ENCODE results near the gene FNDC3A.
"Not testable (repeated sequence)": the region's sequence is repeated elsewhere in the genome, so short reads cannot be mapped to it uniquely, and the experiment has no call there.

The FNDC3A gene

GRCh38 chr13:49062297-49062896, 86.7 kb downstream of the FNDC3A start:
- no peaks in the 10 kb centered on the region for H3K9me3 ChIP-seq (ENCODE audit: severe bottlenecking)
- no peak for DNase-seq (ENCODE audit: low spot score)

GRCh38 chr13:49063011-49063410, 87.3 kb downstream of the FNDC3A start:
- no peaks in the 10 kb centered on the region for H3K36me3 ChIP-seq (ENCODE audit: low read depth)
- H3K27me3 ChIP-seq (ENCODE audit: insufficient read depth, poor library complexity, severe bottlenecking) = no peaks in the 10 kb centered on the region
- no peak for TF ChIP-seq CTCF (IDR thresholded peaks at IDR 0.05; ENCODE audit: poor library complexity, severe bottlenecking)
- no peak overlapping the region for H3K4me3 ChIP-seq (ENCODE audit: severe bottlenecking)
- DNase-seq (ENCODE audit: low spot score) (no peak), ATAC-seq (ENCODE audit: low read depth) (no peak)
- H3K27ac ChIP-seq (ENCODE audit: poor library complexity, severe bottlenecking) = peak overlapping the region; percentile 77
- no peaks in the 10 kb centered on the region for H3K9me3 ChIP-seq (ENCODE audit: severe bottlenecking)
- peaks cover 27% of the 10 kb centered on the region for H3K4me1 ChIP-seq (ENCODE audit: insufficient read depth, poor library complexity, severe bottlenecking)

More at GRCh38 chr13:49062297-49062896, 86.7 kb downstream of the FNDC3A start:
- no peaks in the 10 kb centered on the region for H3K27me3 ChIP-seq (ENCODE audit: insufficient read depth, poor library complexity, severe bottlenecking)
- TF ChIP-seq CTCF (IDR thresholded peaks at IDR 0.05; ENCODE audit: poor library complexity, severe bottlenecking) = no peak
- peak; percentile 20; the same call in 2 of the 3 replicates for ATAC-seq (ENCODE audit: low read depth)
- peak overlapping the region; percentile 77 for H3K27ac ChIP-seq (ENCODE audit: poor library complexity, severe bottlenecking)
- peaks cover 27% of the 10 kb centered on the region for H3K4me1 ChIP-seq (ENCODE audit: insufficient read depth, poor library complexity, severe bottlenecking)
- H3K4me3 ChIP-seq (ENCODE audit: severe bottlenecking) = no peak overlapping the region
- H3K36me3 ChIP-seq (ENCODE audit: low read depth) = no peaks in the 10 kb centered on the region

- H3K9me3 ChIP-seq (ENCODE audit: severe bottlenecking) = no peaks in the 10 kb centered on the region
- H3K4me3 ChIP-seq (ENCODE audit: severe bottlenecking) = no peak overlapping the region
- H3K4me1 ChIP-seq (ENCODE audit: insufficient read depth, poor library complexity, severe bottlenecking) = peaks cover 27% of the 10 kb centered on the region
- DNase-seq (ENCODE audit: low spot score) = no peak
- peak overlapping the region; percentile 77 for H3K27ac ChIP-seq (ENCODE audit: poor library complexity, severe bottlenecking)
- H3K27me3 ChIP-seq (ENCODE audit: insufficient read depth, poor library complexity, severe bottlenecking) = no peaks in the 10 kb centered on the region
- no peak for TF ChIP-seq CTCF (IDR thresholded peaks at IDR 0.05; ENCODE audit: poor library complexity, severe bottlenecking)
- H3K36me3 ChIP-seq (ENCODE audit: low read depth) = no peaks in the 10 kb centered on the region
- ATAC-seq (ENCODE audit: low read depth) = peak; percentile 86
Observed at GRCh38 chr13:49063497-49063896, 87.8 kb downstream of the FNDC3A start.

GRCh38 chr13:49064476-49064875, 88.8 kb downstream of the FNDC3A start:
- H3K4me3 ChIP-seq (ENCODE audit: severe bottlenecking) = no peak overlapping the region
- no peak for DNase-seq (ENCODE audit: low spot score)
- TF ChIP-seq CTCF (IDR thresholded peaks at IDR 0.05; ENCODE audit: poor library complexity, severe bottlenecking) = no peak
- H3K27me3 ChIP-seq (ENCODE audit: insufficient read depth, poor library complexity, severe bottlenecking) = no peaks in the 10 kb centered on the region
- H3K9me3 ChIP-seq (ENCODE audit: severe bottlenecking) = no peaks in the 10 kb centered on the region
- H3K36me3 ChIP-seq (ENCODE audit: low read depth) = no peaks in the 10 kb centered on the region
- ATAC-seq (ENCODE audit: low read depth) = no peak
- H3K4me1 ChIP-seq (ENCODE audit: insufficient read depth, poor library complexity, severe bottlenecking) = peaks cover 27% of the 10 kb centered on the region
- H3K27ac ChIP-seq (ENCODE audit: poor library complexity, severe bottlenecking) = peak overlapping the region; percentile 77

- no peak overlapping the region for H3K27ac ChIP-seq (ENCODE audit: poor library complexity, severe bottlenecking)
- H3K9me3 ChIP-seq (ENCODE audit: severe bottlenecking) = no peaks in the 10 kb centered on the region
- no peaks in the 10 kb centered on the region for H3K27me3 ChIP-seq (ENCODE audit: insufficient read depth, poor library complexity, severe bottlenecking)
- ATAC-seq (ENCODE audit: low read depth) (no peak), DNase-seq (ENCODE audit: low spot score) (no peak)
- no peak overlapping the region for H3K4me3 ChIP-seq (ENCODE audit: severe bottlenecking)
- H3K36me3 ChIP-seq (ENCODE audit: low read depth) = 0 out of 2 replicates have a peak, but pooled peaks cover 2% of the 10 kb centered on the region
- peaks cover 23% of the 10 kb centered on the region for H3K4me1 ChIP-seq (ENCODE audit: insufficient read depth, poor library complexity, severe bottlenecking)
- no peak for TF ChIP-seq CTCF (IDR thresholded peaks at IDR 0.05; ENCODE audit: poor library complexity, severe bottlenecking)
Observed at GRCh38 chr13:49066856-49067255, 91.1 kb downstream of the FNDC3A start.

- not testable (repeated sequence) for ATAC-seq (ENCODE audit: low read depth); H3K27ac ChIP-seq (ENCODE audit: poor library complexity, severe bottlenecking); H3K9me3 ChIP-seq (ENCODE audit: severe bottlenecking); H3K27me3 ChIP-seq (ENCODE audit: insufficient read depth, poor library complexity, severe bottlenecking); DNase-seq (ENCODE audit: low spot score); H3K36me3 ChIP-seq (ENCODE audit: low read depth); H3K4me1 ChIP-seq (ENCODE audit: insufficient read depth, poor library complexity, severe bottlenecking); H3K4me3 ChIP-seq (ENCODE audit: severe bottlenecking)
Observed at GRCh38 chr13:49068498-49068897, 92.8 kb downstream of the FNDC3A start.

- ATAC-seq (ENCODE audit: low read depth); H3K9me3 ChIP-seq (ENCODE audit: severe bottlenecking); H3K27ac ChIP-seq (ENCODE audit: poor library complexity, severe bottlenecking); H3K36me3 ChIP-seq (ENCODE audit: low read depth); DNase-seq (ENCODE audit: low spot score); H3K4me1 ChIP-seq (ENCODE audit: insufficient read depth, poor library complexity, severe bottlenecking); H3K27me3 ChIP-seq (ENCODE audit: insufficient read depth, poor library complexity, severe bottlenecking); H3K4me3 ChIP-seq (ENCODE audit: severe bottlenecking): not testable (repeated sequence)
Observed at GRCh38 chr13:49070021-49070420, 94.3 kb downstream of the FNDC3A start.

Measured in RWPE2 (cell line).